ENCODE data around the gene FRMD4A.

DNA sequence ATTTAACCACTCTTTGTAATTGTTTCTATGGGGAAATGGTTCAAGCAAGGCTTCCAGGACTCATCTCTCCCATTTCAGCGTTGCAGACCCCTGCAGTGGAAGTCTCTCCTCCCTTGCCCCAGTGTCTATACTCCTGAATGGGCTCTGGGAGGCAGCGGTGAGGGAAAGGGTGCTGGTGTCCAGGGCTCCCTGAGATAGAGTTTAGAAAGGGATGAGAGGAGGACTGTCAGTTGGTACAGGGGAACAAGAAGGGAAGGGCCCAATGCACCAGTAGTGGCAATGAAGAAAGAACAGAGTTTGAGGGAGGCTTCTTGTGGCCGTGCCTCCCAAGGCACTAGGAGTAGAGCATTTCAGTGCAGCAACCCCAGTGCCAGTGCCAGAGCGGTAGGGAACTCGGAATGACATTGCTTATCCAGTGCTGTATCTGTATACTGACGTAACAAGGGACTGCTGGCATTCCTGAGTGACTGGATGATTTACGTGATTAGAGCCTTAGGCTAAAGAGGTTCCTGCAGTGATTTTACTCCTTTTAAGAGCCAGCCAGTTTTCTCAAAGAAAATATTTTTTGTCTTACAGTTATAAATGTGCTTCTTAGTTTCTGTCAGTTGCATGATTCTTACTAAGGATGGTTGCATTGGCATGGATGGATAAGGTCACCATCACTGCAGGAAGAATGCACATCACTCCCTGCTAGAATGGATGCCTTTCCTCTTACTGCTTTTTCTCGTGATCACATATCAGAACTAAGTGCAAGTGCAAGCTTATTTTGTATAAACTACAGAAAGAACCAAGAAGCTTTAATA is 716.0 kb downstream of the FRMD4A start:
- TF ChIP-seq POLR2A (IDR thresholded peaks at IDR 0.05; ENCODE audit: low read depth, low read length) = no peak
- TF ChIP-seq POLR2AphosphoS5 (IDR thresholded peaks at IDR 0.05; ENCODE audit: low read depth, low read length) = no peak

Data from GM12892 (cell line).